Stimulated activated CD8-positive, alpha-beta memory T cell treated with anti-CD3 and anti-CD28 coated beads, Interleukin-7, amount 100 ng/mL, for 48 hours (primary cell): ENCODE results near the gene TNK1.
A peak's percentile ranks its signal among the peaks of the same experiment; 100 is the strongest.
"Not testable (repeated sequence)": the region's sequence is repeated elsewhere in the genome, so short reads cannot be mapped to it uniquely, and the experiment has no call there.

Experiments used
- DNase-seq, 2 donors: peaks; one replicate each; pipeline ENCODE4 v3.0.0-alpha.2; 2020; ENCODE audit warnings: low read depth in 1 of 2; ENCODE audit errors: extremely low read depth in 1 of 2

The TNK1 gene

GRCh38 chr17:7380855-7381683, at the start of gene TNK1:
TNK1 (plus strand) TSS chr17:7381089; CDS start chr17:7382927, 1,838 bp downstream.
- no peak for DNase-seq

GRCh38 chr17:7332111-7332510, 48.8 kb upstream of the TNK1 start:
- no peak for DNase-seq

- DNase-seq: not testable (repeated sequence)
Observed at GRCh38 chr17:7332600-7333069, 48.3 kb upstream of the TNK1 start.

- no peak for DNase-seq
Observed at GRCh38 chr17:7334938-7335538, 45.9 kb upstream of the TNK1 start.

GRCh38 chr17:7335765-7336164, 45.1 kb upstream of the TNK1 start:
- DNase-seq: not testable (repeated sequence)

GRCh38 chr17:7336240-7337175, 44.4 kb upstream of the TNK1 start, which contains the start of gene ACAP1:
ACAP1 (plus strand) TSS chr17:7336529; CDS start chr17:7336735, 206 bp downstream.
- DNase-seq: peak; percentile 70 to 89

- DNase-seq: not testable (repeated sequence)
Observed at GRCh38 chr17:7337600-7337999, 43.3 kb upstream of the TNK1 start.

- no peak for DNase-seq
Observed at GRCh38 chr17:7340179-7340578, 40.7 kb upstream of the TNK1 start.

- no peak for DNase-seq
Observed at GRCh38 chr17:7341842-7342241, 39.0 kb upstream of the TNK1 start.

GRCh38 chr17:7343250-7343649, 37.6 kb upstream of the TNK1 start:
- no peak for DNase-seq

GRCh38 chr17:7346761-7347614, 33.9 kb upstream of the TNK1 start:
- no peak for DNase-seq

GRCh38 chr17:7347630-7348477, 33.0 kb upstream of the TNK1 start:
- no peak for DNase-seq

- no peak for DNase-seq
Observed at GRCh38 chr17:7348478-7349242, 32.2 kb upstream of the TNK1 start.

GRCh38 chr17:7351665-7352502, 29.0 kb upstream of the TNK1 start, which contains the start of gene KCTD11:
KCTD11 (plus strand) TSS chr17:7352162.
- peak; percentile 74 to 80 for DNase-seq

- no peak for DNase-seq
Observed at GRCh38 chr17:7352503-7352889, 28.4 kb upstream of the TNK1 start.

GRCh38 chr17:7352910-7353635, 27.8 kb upstream of the TNK1 start:
- no peak for DNase-seq
